Smooth muscle cell (in vitro differentiated cells): Measurements from ENCODE around the gene KRT36. TPM values are rescaled to one million over a fixed set of nuclear protein-coding genes. Genes with fewer than 3 reads are reported as not detected.

ENCODE experiments used
- DNase-seq: peaks from one replicate; lab custom pipeline; 2025; ENCODE audit not compliant: unreplicated experiment; lab: John Stamatoyannopoulos, UW
- H2AFZ ChIP-seq: fragments of 200-600 bp; sonication (generic); 2 replicates; pipeline ENCODE4 v1.6.0; 2016; ENCODE audit warnings: antibody characterized with exemption, low read depth, mild to moderate bottlenecking
- H3F3A ChIP-seq: fragments of 200-600 bp; sonication (generic); 2 replicates; pipeline ENCODE4 v1.6.0; 2017; ENCODE audit warnings: antibody characterized with exemption, low read depth
- H3K27ac ChIP-seq: fragments of 200-600 bp; sonication (generic); 2 replicates; pipeline ENCODE4 v1.5.1; 2016; ENCODE audit warnings: low read depth, mild to moderate bottlenecking
- H3K27me3 ChIP-seq: fragments of 200-600 bp; sonication (generic); 2 replicates; pipeline ENCODE4 v1.6.1; 2016; ENCODE audit warnings: low read depth, mild to moderate bottlenecking
- H3K36me3 ChIP-seq: fragments of 200-600 bp; sonication (generic); 2 replicates; pipeline ENCODE4 v1.5.1; 2016; ENCODE audit warnings: low read depth
- H3K4me1 ChIP-seq: fragments of 200-600 bp; sonication (generic); 2 replicates; pipeline ENCODE4 v1.5.1; 2016; ENCODE audit warnings: low read depth
- H3K4me2 ChIP-seq: fragments of 200-600 bp; sonication (generic); 2 replicates; pipeline ENCODE4 v1.6.0; 2016; ENCODE audit warnings: mild to moderate bottlenecking
- H3K4me3 ChIP-seq: fragments of 200-600 bp; sonication (generic); 2 replicates; pipeline ENCODE4 v1.5.1; 2016; ENCODE audit warnings: mild to moderate bottlenecking
- H3K79me2 ChIP-seq: fragments of 200-600 bp; sonication (generic); 2 replicates; pipeline ENCODE4 v1.6.0; 2016; ENCODE audit warnings: low read depth, mild to moderate bottlenecking
- H3K9ac ChIP-seq: fragments of 200-600 bp; sonication (generic); 2 replicates; pipeline ENCODE4 v1.6.0; 2016; ENCODE audit warnings: low read depth
- H3K9me3 ChIP-seq: fragments of 200-600 bp; sonication (generic); replicated peaks from 2 replicates; pipeline ENCODE4 v1.5.1; 2016; ENCODE audit warnings: low read depth
- H4K20me1 ChIP-seq: fragments of 200-600 bp; sonication (generic); 2 replicates; pipeline ENCODE4 v1.6.0; 2016; ENCODE audit warnings: low read depth
- CTCF ChIP-seq: fragments of 200-600 bp; sonication (generic); IDR thresholded peaks from 2 replicates; pipeline ENCODE4 v1.5.1; 2017; ENCODE audit warnings: borderline replicate concordance, mild to moderate bottlenecking, antibody characterized with exemption; ENCODE audit not compliant: insufficient read depth, poor library complexity, severe bottlenecking
- WGBS: methylation state at CpG from one replicate; pipeline ENCODE4 v1.1.7; 2016; ENCODE audit warnings: low lambda C conversion rate; 5-methylcytosine and 5-hydroxymethylcytosine counted together
- polyA plus RNA-seq: library from polyadenylated mRNA; unstranded; fragments of >200 nt; fragmentation: Nextera tagmentation; extraction: Ambion mirVana; gene quantifications from 2 replicates; pipeline ENCODE4 v1.2.1, GENCODE V29; 2016
- total RNA-seq: library from RNA; depleted of rRNA; stranded (reverse); fragments of >200 nt; gene quantifications from 2 replicates; pipeline ENCODE4 v1.2.3, GENCODE V29; 2014

The KRT36 gene
- total and polyA plus RNA-seq, 2 experiments from 2014 or later, result 0.09 TPM; not detected in 1

GRCh38 chr17:41519501-41520224 lies 30.0 kb upstream of the KRT36 start:
- H3K36me3 ChIP-seq, result no peaks in the 10 kb centered on the region
- no peak overlapping the region for H3K4me3 ChIP-seq
- no peak overlapping the region for H3K27ac ChIP-seq
- H3K9me3 ChIP-seq, result no peaks in the 10 kb centered on the region
- H3K4me2 ChIP-seq, result no peak overlapping the region
- H3K9ac ChIP-seq, result no peak overlapping the region
- peaks cover 14% of the 10 kb centered on the region for H4K20me1 ChIP-seq
- no peaks in the 10 kb centered on the region for H3K27me3 ChIP-seq
- WGBS, result 73% methylated on average over 11 of the region's 11 CpGs
- H3F3A ChIP-seq, result peaks cover 20% of the 10 kb centered on the region
- H3K79me2 ChIP-seq, result no peaks in the 10 kb centered on the region
- H3K4me1 ChIP-seq, result no peaks in the 10 kb centered on the region
- no peak overlapping the region for H2AFZ ChIP-seq
- TF ChIP-seq CTCF, result no peak
- DNase-seq, result no peak

- Histone ChIP-seq H3K9me3 (no peaks in the 10 kb centered on the region), H2AFZ (no peak within 1 kb of the TSS), H3K36me3 (no peaks in the 10 kb centered on the region), H4K20me1 (peaks cover 7% of the 10 kb centered on the region), H3K27me3 (no peaks in the 10 kb centered on the region), H3K4me1 (no peaks in the 10 kb centered on the region), H3K4me3 (no peak within 1 kb of the TSS), H3K4me2 (no peak within 1 kb of the TSS), H3K79me2 (no peaks in the 10 kb centered on the region), H3K27ac (no peak within 1 kb of the TSS), H3K9ac (no peak within 1 kb of the TSS), H3F3A (peaks cover 20% of the 10 kb centered on the region)
- no peak for TF ChIP-seq CTCF
- WGBS, result 84% methylated on average over 8 of the region's 8 CpGs
- no peak for DNase-seq
Measured at GRCh38 chr17:41518789-41519449, 29.2 kb upstream of the KRT36 start, which contains the start of gene KRT15. KRT15 (minus strand) TSS chr17:41518890; CDS start chr17:41518827, 63 bp downstream.

GRCh38 chr17:41518031-41518430 lies 28.3 kb upstream of the KRT36 start:
- Histone ChIP-seq H4K20me1 (no peaks in the 10 kb centered on the region), H3K4me2 (no peak overlapping the region), H3K4me3 (no peak overlapping the region), H3K36me3 (no peaks in the 10 kb centered on the region), H3K4me1 (no peaks in the 10 kb centered on the region), H3K27ac (no peak overlapping the region), H3K27me3 (no peaks in the 10 kb centered on the region), H3K9me3 (no peaks in the 10 kb centered on the region), H3F3A (peaks cover 12% of the 10 kb centered on the region), H3K79me2 (no peaks in the 10 kb centered on the region), H2AFZ (no peak overlapping the region), H3K9ac (no peak overlapping the region)
- DNase-seq, result no peak
- 79% methylated on average over 3 of the region's 3 CpGs for WGBS
- TF ChIP-seq CTCF, result no peak
